Putamen (tissue), 1 donor: ENCODE measurements around the gene ILK.

Experiments used
- DNase-seq: peaks from one replicate; pipeline ENCODE4 v3.0.0-alpha.2; 2016; ENCODE audit warnings: low spot score

The ILK gene

GRCh38 chr11:6621711-6622211 is 18.2 kb downstream of the ILK start:
- DNase-seq: no peak

GRCh38 chr11:6622261-6623171 is 18.9 kb downstream of the ILK start:
- no peak for DNase-seq

- DNase-seq: no peak
Measured at GRCh38 chr11:6623391-6624363, 20.1 kb downstream of the ILK start.

GRCh38 chr11:6625156-6625831 is 21.7 kb downstream of the ILK start:
- DNase-seq: no peak

- no peak for DNase-seq
Measured at GRCh38 chr11:6625832-6626420, 22.4 kb downstream of the ILK start.

- no peak for DNase-seq
Measured at GRCh38 chr11:6626971-6627761, 23.6 kb downstream of the ILK start.

- DNase-seq: no peak
Measured at GRCh38 chr11:6627762-6628241, 24.2 kb downstream of the ILK start.

- DNase-seq: no peak
Measured at GRCh38 chr11:6628526-6628925, 25.0 kb downstream of the ILK start.

- no peak for DNase-seq
Measured at GRCh38 chr11:6629573-6629891, 26.0 kb downstream of the ILK start.

- no peak for DNase-seq
Measured at GRCh38 chr11:6629892-6630631, 26.5 kb downstream of the ILK start.

- no peak for DNase-seq
Measured at GRCh38 chr11:6630632-6631291, 27.2 kb downstream of the ILK start.

GRCh38 chr11:6631361-6631890 is 27.9 kb downstream of the ILK start:
- DNase-seq: no peak

GRCh38 chr11:6632116-6633073 is 28.8 kb downstream of the ILK start:
- no peak for DNase-seq

GRCh38 chr11:6633422-6634408 is 30.1 kb downstream of the ILK start:
- no peak for DNase-seq

GRCh38 chr11:6634534-6634933 is 31.0 kb downstream of the ILK start:
- DNase-seq: no peak

GRCh38 chr11:6635082-6635932 is 31.7 kb downstream of the ILK start:
- peak; percentile 54 for DNase-seq
